NCI-H1417 (cell line): ENCODE results near the gene PVALB.

ENCODE experiments used
- DNase-seq, 3 experiments: peaks; one replicate each; lab custom pipeline; 2025; lab: John Stamatoyannopoulos, UW

PVALB gene

GRCh38 chr22:36814801-36815200, 2.0 kb downstream of the PVALB start:
- no peak for DNase-seq

- DNase-seq, result no peak
Measured at GRCh38 chr22:36811094-36811800, 5.6 kb downstream of the PVALB start.

GRCh38 chr22:36809351-36809750, 7.5 kb downstream of the PVALB start:
- DNase-seq, result no peak

GRCh38 chr22:36808721-36809344, 8.0 kb downstream of the PVALB start:
- DNase-seq, result peak; percentile 21 to 86 (median 60)

- DNase-seq, result peak in 1 of 3 experiments; percentile 14
Measured at GRCh38 chr22:36807627-36808026, 9.2 kb downstream of the PVALB start.

GRCh38 chr22:36806835-36807234, 10.0 kb downstream of the PVALB start:
- DNase-seq, result no peak

GRCh38 chr22:36803358-36803757, 13.5 kb downstream of the PVALB start:
- DNase-seq, result no peak

GRCh38 chr22:36798674-36799066, 18.2 kb downstream of the PVALB start:
- no peak for DNase-seq

- no peak for DNase-seq
Measured at GRCh38 chr22:36797911-36798673, 18.7 kb downstream of the PVALB start.

- DNase-seq, result no peak
Measured at GRCh38 chr22:36797374-36797773, 19.5 kb downstream of the PVALB start.

- no peak for DNase-seq
Measured at GRCh38 chr22:36796552-36797175, 20.2 kb downstream of the PVALB start.

- no peak for DNase-seq
Measured at GRCh38 chr22:36795633-36796032, 21.2 kb downstream of the PVALB start.

- DNase-seq, result peak in 2 of 3 experiments; percentile 23 to 49
Measured at GRCh38 chr22:36790648-36791047, 26.2 kb downstream of the PVALB start.

- DNase-seq, result peak in 1 of 3 experiments; percentile 4
Measured at GRCh38 chr22:36787204-36787988, 29.4 kb downstream of the PVALB start.

GRCh38 chr22:36783743-36784142, 33.1 kb downstream of the PVALB start:
- no peak for DNase-seq

- DNase-seq, result peak; percentile 47 to 75 (median 56)
Measured at GRCh38 chr22:36781656-36782627, 34.9 kb downstream of the PVALB start.

- no peak for DNase-seq
Measured at GRCh38 chr22:36778020-36778419, 38.8 kb downstream of the PVALB start.

GRCh38 chr22:36776722-36777121, 40.1 kb downstream of the PVALB start:
- DNase-seq, result no peak

- peak; percentile 94 to 99 (median 98) for DNase-seq
Measured at GRCh38 chr22:36775964-36776669, 40.7 kb downstream of the PVALB start, which contains the start of gene IFT27. IFT27 (minus strand) TSS chr22:36776119; CDS start chr22:36775707, 412 bp downstream.

- DNase-seq, result peak in 2 of 3 experiments; percentile 30 to 47
Measured at GRCh38 chr22:36775586-36775963, 41.3 kb downstream of the PVALB start.
